Measurements from ENCODE around the gene IFI27L1. TPM values are rescaled to one million over a fixed set of nuclear protein-coding genes. Genes with fewer than 3 reads are reported as not detected.
"Not testable (repeated sequence)": the region's sequence is repeated elsewhere in the genome, so short reads cannot be mapped to it uniquely, and the experiment has no call there.

Gene IFI27L1
- total RNA-seq, 1 experiment from 2014 or later: 9.9 TPM

DNA sequence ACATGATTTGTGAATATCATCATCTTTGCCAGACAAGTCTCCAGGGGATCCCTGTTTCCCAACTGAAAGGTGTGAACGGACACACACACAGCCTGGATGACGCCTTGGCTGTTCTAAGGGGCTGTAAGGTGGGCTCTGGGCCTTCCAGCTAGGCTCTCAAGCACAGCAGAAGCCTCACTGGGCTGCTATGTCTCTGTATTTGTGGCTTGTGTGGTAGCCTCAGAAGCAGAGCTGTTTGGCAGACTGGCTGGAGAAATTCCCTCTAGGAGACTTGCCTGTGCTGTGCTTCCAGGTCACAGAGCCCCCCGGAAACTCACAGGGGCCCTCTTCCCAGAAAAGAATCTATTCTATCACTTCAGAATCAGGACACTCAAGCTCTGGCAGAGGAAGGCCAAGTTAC is 33.5 kb upstream of the IFI27L1 start:
- no peak for DNase-seq (ENCODE audit: extremely low read depth, low read depth)

GRCh38 chr14:94048691-94049624 is 32.2 kb upstream of the IFI27L1 start:
- no peak for DNase-seq (ENCODE audit: extremely low read depth, low read depth)

DNA sequence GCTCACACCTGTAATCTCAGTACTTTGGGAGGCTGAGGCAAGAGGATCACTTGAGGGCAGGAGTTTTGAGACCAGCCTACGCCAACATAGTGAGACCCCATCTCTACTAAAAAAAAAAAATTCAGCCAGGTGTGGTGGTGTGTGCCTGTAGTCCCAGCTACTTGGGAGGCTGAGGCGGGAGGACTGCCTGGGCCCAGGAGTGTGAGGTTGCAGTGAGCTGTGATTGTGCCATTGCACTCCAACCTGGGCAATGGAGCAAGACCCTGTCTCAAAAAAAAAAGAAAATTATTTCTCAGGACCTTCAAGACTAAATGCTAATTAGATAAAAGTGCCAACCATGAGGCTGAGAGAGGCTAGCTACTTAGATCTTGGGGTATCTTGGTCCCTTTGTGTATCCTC is 31.5 kb upstream of the IFI27L1 start:
- DNase-seq (ENCODE audit: extremely low read depth, low read depth): no peak

- DNase-seq (ENCODE audit: extremely low read depth, low read depth): no peak
These were observed 30.8 kb upstream of the IFI27L1 start for GRCh38 chr14:94050231-94050880.

GRCh38 chr14:94051115-94051514 is 30.0 kb upstream of the IFI27L1 start:
- peak; percentile 8 for DNase-seq (ENCODE audit: extremely low read depth, low read depth)

GRCh38 chr14:94051779-94052178 is 29.3 kb upstream of the IFI27L1 start:
- DNase-seq (ENCODE audit: extremely low read depth, low read depth): no peak

GRCh38 chr14:94052199-94052598 is 28.9 kb upstream of the IFI27L1 start:
- no peak for DNase-seq (ENCODE audit: extremely low read depth, low read depth)

DNA sequence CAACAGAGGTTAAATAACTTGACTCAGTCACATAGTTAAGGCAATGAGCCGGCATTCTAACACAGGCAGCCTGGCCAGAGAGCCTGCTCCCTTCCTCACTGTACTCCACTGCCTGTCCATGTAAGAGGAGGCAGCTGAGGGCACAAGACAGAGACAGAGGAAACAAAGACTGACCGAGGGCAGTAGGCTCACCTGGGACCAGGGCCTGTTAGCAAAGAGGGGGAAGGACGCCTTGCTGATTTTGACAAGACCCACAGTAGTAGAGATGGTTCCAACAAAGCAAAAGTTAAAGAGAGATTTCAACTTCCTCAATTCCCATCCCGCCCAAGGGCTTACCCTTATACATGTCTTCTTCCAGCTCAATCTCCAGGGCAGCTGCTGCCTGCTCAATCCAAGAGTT is 28.4 kb upstream of the IFI27L1 start:
- DNase-seq (ENCODE audit: extremely low read depth, low read depth): no peak

DNA sequence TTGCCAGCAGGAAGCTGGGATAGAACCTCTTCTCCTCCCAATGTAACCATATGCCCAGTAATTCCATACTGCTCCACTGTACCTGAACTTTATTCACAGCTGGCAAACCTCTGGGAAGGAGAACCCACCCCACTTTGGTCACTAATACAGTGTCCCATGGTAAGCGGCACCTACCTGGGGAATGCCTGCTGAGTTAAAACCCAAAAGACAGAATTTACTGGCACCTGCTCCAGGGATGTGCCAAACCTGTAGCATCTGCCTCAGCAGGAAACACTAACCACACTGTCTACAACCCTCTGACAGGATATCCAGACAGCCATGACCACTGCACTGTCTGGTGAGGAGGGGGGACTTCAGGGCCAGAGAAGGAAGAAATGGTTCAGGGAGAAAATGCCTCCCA is 26.7 kb upstream of the IFI27L1 start:
- DNase-seq (ENCODE audit: extremely low read depth, low read depth): no peak

DNA sequence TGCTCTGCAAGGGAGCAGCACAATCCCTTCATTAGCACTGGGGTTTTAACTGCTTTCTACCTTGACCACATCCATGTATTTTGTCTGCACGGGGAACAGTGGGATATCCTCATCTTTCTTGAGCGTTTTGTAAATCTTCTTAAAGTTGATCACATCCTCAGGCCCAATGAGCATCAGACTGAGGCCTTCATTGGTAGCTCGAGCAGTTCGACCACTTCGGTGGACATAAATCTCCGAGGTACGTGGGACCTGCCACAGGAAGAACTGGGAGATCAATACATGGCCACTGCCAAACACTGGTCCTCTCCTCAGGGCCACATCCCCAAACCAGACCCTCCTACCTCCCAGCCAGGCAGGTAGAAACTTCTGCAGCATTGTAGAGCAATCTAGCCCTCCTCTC is 26.2 kb upstream of the IFI27L1 start:
- DNase-seq (ENCODE audit: extremely low read depth, low read depth): no peak

GRCh38 chr14:94056579-94057308 is 24.4 kb upstream of the IFI27L1 start:
- no peak for DNase-seq (ENCODE audit: extremely low read depth, low read depth)

GRCh38 chr14:94058128-94058673 is 22.9 kb upstream of the IFI27L1 start:
- no peak for DNase-seq (ENCODE audit: extremely low read depth, low read depth)

DNA sequence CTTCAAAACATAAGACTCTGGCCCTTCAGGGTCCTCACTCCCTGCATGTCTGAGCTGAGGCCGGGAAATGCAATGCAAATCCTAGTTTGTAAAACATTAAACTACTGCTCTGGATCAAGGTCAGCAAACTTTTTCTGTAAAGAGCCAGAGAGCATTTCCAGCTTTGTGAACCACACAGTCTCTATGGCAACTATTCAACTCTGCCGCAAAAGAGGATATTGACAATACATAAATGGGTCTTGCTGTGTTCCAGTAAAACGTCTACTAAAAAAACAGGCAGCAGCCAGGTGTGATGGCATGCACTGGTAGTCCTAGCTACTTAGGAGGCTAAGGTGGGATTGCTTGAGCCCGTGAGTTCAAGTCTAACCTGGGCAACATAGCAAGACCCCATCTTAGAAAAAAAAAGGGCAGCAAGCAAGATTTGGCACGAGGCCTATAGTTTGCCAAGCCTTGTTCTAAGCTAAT is 22.4 kb upstream of the IFI27L1 start:
- DNase-seq (ENCODE audit: extremely low read depth, low read depth): no peak

- DNase-seq (ENCODE audit: extremely low read depth, low read depth): no peak
These were observed 21.1 kb upstream of the IFI27L1 start for GRCh38 chr14:94059998-94060397.

DNA sequence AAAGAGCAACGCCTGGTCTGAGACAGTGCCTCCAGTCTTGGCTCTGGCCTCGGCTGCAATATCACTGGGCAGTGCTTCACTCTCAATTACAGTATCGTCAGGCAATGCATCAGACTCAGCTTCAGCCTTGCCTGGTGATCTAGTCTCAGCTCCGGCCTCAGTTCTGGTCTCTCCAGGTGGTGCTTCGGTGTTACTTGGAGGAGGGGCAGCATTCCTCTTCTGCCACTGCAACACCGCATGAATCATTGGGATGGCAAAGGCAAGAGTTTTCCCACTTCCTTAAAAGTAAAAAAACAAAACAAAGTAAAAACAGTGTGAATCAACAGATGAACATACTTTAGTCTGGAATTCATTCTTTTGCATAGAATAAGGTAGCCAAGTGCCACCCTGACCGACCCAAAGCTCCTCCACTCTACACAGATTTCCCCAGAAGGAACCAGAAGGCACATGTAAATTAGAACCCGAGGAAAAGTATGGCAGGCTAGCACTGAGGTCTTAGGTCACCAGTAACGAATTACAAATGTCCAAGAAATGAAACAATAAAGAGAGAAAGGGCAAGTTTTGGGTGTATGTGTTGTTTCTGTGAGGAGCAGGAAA is 18.7 kb upstream of the IFI27L1 start:
- no peak for DNase-seq (ENCODE audit: extremely low read depth, low read depth)

DNA sequence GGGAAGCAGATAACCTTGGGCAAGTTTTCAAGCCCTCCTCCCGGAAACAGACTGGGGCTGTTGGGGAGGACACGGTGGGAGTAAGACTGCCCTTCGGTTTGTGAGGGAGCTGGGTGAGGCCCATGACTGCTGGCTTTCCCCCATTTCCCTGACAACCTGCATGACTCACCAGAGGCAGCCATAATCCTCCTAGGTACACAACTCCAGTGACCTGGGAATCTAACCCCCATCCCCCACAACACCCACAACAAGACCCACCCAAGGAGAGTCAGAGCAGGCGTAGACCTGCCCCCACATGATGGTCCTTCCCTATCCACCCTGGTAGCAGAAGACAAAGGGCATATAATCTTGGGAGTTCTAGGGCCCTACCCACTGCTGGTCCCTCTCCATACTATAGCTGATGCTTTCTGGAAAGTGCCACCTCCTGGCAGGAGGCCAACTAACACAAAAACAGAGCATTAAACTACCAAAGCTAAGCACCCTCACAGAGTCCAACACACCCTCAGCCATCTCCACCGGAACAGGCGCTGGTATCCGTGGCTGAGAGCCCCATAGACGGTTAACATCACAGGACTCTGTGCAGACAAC is 14.9 kb upstream of the IFI27L1 start:
- no peak for DNase-seq (ENCODE audit: extremely low read depth, low read depth)

DNA sequence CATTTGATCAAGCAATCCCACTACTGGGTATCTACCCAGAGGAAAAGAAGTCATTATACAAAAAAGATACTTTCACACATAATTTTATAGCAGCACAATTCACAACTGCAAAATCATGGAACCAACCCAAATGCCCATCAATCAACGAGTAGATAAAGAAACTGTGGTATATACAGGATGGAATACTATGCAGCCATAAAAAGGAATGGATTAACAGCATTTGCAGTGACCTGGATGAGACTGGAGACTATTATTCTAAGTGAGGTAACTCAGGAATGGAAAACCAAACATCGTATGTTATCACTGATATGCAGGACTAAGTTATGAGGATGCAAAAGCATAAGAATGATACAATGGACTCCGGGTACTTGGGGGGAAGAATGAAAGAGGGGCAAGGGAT is 9.0 kb upstream of the IFI27L1 start:
- DNase-seq (ENCODE audit: extremely low read depth, low read depth): not testable (repeated sequence)

DNA sequence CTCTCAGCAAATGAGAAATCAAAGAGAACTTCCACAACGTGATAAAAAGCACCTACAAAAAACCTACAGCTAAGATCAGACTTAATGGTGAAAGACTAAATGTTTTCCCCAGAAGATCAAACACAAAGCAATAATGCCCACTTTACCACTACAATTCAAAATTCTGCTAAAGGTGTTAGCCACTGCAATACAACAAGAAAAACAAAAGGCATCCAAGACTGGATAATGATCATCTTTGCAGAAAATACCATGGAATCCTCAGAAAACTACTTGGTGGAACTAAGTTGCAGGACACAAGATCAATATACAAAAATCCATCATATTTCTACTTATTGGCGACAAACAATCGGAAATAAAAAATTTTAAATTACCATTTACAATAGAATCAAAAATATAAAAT is 6.6 kb upstream of the IFI27L1 start:
- no peak for DNase-seq (ENCODE audit: extremely low read depth, low read depth)

DNA sequence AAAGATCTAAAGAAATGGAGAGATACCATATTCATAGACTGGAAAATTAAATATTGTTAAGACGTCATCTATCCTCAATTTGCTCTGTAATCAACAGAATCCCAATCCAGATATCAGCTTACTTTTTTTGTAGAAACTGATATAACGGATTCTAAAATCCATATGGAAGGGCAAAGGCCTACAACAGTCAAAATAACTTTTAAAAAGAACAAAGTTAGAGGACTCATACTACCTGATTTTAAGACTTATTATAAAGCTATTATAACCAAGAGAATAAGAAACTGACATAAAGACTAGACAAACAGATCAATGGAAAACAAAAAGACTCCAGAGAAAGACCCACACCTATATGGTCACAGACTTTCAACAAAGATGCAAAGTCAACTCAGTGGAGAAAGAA is 6.1 kb upstream of the IFI27L1 start:
- DNase-seq (ENCODE audit: extremely low read depth, low read depth): no peak

GRCh38 chr14:94077111-94077821 is 3.8 kb upstream of the IFI27L1 start:
- DNase-seq (ENCODE audit: extremely low read depth, low read depth): no peak
